Tibial nerve (tissue), 4 donors: ENCODE data around the gene NDUFB5.

Experiments
- CTCF ChIP-seq, 5 experiments: fragments of 200-600 bp in 3 of 5; fragments of 450-650 bp in 2 of 5; sonication (generic) in 3 of 5; IDR thresholded peaks; one replicate each; pipeline ENCODE4 v1.5.1; 2016 to 2019; ENCODE audit warnings: antibody characterized with exemption in 5 of 5, mild to moderate bottlenecking in 3 of 5, moderate library complexity in 2 of 5
- EP300 ChIP-seq, 2 donors: sonication (generic); formaldehyde crosslinking; IDR thresholded peaks; one replicate each; pipeline ENCODE4 v1.6.1; 2017; ENCODE audit warnings: antibody characterized with exemption in 2 of 2, mild to moderate bottlenecking in 1 of 2
- POLR2A ChIP-seq, 2 donors: fragments of 450-650 bp; IDR thresholded peaks; one replicate each; pipeline ENCODE4 v1.6.1; 2017; ENCODE audit warnings: antibody characterized with exemption in 2 of 2, mild to moderate bottlenecking in 2 of 2, moderate library complexity in 2 of 2

DNA sequence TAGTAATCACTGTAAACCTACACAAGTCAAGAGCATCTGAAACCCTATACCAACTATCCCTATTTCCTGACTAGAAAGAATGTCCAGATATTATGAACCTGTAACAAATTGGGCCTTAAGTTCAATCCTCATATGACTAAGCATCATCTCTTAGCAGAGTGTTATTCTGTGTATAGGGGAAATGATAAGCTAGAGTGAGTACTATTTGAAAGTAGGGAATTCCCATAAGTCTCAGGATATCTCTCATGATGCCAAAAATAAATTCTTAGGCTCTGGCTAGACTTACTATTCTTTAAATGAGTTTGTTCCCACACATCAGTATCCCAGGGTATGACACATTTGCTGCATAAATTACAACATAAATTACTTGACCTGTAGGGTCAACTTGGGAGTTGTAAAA lies 15.5 kb upstream of the NDUFB5 start:
- TF ChIP-seq CTCF (IDR thresholded peaks at IDR 0.05), result no peak
- no peak for TF ChIP-seq POLR2A (IDR thresholded peaks at IDR 0.05)
- TF ChIP-seq EP300 (IDR thresholded peaks at IDR 0.05), result no peak
